Coronary artery (tissue), 2 donors: Measurements from ENCODE around the gene ALDH3B2.
"Not testable (repeated sequence)": the region's sequence is repeated elsewhere in the genome, so short reads cannot be mapped to it uniquely, and the experiment has no call there.

Experiments
- DNase-seq: peaks from one replicate; pipeline ENCODE4 v3.0.0-alpha.2; 2017; ENCODE audit warnings: low spot score
- H3K27ac ChIP-seq, 2 donors: fragments of 200-600 bp; sonication (generic); one replicate each; pipeline ENCODE4 v1.5.1; 2016 to 2019
- H3K4me3 ChIP-seq: fragments of 200-600 bp; sonication (generic); 2 replicates; pipeline ENCODE4 v1.5.1; 2016; ENCODE audit warnings: mild to moderate bottlenecking, moderate library complexity
- TF ChIP-seq, protein P1 (sequence below): fragments of 200-600 bp; sonication (generic); IDR thresholded peaks from one replicate; pipeline ENCODE4 v1.5.1; 2019; ENCODE audit warnings: antibody characterized with exemption

The ALDH3B2 gene

DNA sequence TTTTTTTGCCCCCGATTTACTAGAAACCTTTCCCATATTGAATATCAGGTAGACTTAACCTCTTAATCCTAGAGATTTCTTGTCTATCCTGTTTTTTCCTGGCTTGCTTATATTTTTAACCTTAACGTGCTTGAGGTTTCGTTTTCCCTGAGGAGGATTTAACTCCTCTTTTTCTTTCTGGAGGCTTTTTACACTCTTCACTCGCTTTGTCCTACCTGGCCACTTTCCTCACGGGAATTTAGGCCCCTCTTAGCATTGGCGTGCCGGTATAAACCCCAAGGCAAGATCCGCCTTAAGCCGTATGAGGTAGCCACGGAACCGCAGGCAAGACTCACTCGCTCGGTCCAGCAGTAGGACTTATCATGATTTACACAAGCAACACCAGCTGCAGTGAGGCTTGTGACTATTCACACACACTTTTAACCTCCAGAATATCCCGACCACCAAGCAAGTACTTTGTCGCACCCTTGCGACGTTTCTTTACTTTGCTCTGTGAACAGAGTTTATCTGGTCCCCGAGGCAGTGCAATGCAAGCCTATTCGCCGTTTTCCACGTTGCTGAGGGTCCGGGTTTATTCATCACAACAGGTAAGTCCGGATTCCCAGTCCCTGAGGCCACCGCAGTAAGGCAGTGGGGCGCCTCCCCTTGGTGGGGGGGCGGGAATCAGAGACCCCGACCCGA is 20.6 kb upstream of the ALDH3B2 start:
- TF ChIP-seq, protein P1, sequence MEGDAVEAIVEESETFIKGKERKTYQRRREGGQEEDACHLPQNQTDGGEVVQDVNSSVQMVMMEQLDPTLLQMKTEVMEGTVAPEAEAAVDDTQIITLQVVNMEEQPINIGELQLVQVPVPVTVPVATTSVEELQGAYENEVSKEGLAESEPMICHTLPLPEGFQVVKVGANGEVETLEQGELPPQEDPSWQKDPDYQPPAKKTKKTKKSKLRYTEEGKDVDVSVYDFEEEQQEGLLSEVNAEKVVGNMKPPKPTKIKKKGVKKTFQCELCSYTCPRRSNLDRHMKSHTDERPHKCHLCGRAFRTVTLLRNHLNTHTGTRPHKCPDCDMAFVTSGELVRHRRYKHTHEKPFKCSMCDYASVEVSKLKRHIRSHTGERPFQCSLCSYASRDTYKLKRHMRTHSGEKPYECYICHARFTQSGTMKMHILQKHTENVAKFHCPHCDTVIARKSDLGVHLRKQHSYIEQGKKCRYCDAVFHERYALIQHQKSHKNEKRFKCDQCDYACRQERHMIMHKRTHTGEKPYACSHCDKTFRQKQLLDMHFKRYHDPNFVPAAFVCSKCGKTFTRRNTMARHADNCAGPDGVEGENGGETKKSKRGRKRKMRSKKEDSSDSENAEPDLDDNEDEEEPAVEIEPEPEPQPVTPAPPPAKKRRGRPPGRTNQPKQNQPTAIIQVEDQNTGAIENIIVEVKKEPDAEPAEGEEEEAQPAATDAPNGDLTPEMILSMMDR, result no peak
- no peak for DNase-seq
- Histone ChIP-seq H3K4me3 (no peak overlapping the region), H3K27ac (no peak overlapping the region)

DNA sequence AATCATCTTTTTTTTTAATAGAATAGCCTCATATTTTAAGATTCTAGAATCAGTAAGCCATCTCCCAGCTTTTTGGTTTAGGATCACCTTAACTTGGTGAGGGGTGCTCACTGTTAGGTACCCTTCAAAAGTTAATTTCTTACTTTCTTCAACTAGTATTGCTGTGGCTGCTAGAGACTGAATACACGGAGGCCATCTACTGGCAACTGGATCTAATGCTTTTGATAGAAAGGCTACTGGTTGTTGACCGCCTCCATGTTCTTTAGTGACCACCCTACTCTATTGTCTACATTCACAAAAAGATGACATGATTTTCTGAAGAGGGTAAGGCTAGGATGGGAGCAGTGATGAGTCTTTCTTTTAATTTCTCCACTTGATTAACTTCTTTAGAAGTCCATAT is 16.7 kb upstream of the ALDH3B2 start:
- Histone ChIP-seq H3K27ac (no peak overlapping the region), H3K4me3 (no peak overlapping the region)
- no peak for DNase-seq
- TF ChIP-seq, protein P1, result no peak

DNA sequence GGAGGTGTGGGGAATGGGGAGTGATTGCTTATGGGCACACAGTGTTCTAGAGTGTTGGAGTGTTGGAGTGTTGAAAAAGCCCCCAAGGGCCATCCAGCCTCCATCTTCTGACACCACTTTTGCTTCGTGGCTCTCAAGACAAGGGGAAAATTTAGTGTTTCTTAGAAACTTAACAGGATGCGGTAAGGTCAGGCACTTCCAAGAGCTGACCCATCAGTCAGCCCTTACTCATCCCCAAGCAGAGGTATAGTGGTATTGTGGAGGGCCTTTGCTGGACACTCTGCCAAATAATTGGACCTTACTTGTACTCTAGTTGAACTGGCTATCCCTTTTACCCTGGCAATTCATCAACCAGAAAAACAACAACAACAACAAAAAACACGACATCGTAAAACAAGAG is 14.8 kb upstream of the ALDH3B2 start:
- DNase-seq, result no peak
- TF ChIP-seq, protein P1, result no peak
- H3K27ac ChIP-seq, result no peak overlapping the region
- no peak overlapping the region for H3K4me3 ChIP-seq

DNA sequence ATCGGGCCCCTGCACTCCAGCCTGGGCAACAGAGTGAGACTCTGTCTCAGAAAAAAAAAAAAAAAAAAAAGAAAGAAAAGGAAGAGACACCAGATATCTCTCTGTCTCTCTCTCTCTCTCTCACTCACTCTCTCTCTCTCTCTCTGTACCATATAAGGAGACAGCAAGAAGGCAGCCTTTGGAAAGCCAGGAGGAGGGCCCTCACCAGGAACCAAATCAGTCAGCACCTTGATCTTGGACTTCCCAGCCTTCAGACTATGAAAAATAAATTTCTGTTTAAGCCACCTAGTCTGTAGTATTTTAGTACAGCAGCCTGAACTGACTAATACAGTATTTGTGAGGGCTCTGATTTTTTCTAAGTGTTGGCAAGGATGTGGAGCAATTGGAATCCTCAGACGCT is 13.6 kb upstream of the ALDH3B2 start:
- no peak for DNase-seq
- Histone ChIP-seq H3K27ac (no peak overlapping the region), H3K4me3 (no peak overlapping the region)
- TF ChIP-seq, protein P1, result no peak

DNA sequence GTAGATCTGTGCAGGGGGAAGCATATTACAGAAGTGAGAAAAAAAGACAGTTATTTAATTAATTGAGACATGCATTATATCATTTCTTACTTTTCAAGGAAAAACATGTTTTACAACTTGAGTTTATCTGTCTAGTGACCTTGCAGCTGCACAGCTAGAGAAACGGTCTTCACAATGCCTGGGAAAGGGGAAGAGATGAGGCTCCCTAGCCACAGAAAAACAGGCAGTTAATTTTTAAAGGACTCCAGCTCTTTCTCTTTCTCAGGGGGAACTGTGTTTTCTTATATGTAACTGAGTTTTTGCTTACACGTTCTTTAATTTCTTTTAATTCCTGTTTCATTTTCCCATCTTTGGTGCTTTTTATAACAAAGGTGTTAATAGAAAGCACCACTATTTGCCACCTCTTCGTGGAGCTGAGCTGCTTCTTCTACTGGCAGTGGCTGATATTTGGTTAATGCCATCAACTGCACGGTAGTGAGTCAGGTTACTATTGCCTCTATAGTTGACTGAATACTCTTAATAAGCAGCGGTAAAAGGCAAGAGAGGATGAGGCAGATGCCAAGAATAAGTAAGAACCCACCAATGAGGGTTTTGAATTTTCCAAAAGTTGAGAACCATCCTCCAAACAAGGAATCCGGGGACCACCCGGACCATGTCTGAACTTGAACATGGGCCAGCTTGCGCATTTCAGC is 11.4 kb upstream of the ALDH3B2 start:
- not testable (repeated sequence) for H3K4me3 ChIP-seq, DNase-seq, H3K27ac ChIP-seq

DNA sequence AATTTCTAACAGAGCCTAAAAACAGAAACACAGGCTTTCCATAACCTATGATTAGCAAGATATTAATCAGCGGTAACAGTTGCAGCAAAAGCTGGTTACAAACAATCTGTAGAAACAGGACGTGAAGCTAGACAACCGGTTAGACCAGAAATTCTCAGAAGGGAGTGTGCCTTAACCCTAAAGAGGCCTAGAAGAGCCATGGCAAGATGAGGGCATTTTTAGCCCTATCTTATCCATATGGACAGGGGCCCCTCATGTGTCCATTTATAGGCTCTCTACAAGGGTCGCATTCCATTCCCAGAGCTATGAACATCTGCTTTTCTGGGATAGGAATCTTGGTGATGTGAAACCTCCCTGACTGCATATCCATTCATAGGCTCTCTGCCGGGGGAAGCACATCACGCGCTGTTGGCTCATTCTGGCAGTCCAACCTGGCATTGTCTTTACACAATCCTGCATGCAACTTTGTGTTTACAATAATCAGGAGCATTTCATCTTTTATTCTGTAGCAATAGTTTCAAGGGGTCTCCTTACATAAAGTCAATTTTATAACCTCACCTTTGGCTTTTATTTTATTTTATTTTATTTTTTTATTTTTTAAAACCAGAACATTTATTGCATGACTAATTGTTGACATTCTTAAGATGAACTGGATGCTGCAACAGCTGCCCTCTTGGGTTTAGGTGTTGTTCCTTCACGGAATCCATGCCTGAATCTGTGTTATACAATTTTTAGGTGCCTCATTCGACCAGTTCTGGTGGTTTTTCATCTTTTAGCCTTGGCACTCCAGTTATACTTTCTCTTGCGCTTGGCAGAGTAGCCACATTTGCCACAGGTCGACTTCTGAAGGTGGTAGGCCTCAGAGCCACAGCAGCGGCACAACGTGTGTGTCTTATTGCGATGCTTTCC is 8.0 kb upstream of the ALDH3B2 start:
- not testable (repeated sequence) for H3K27ac ChIP-seq, DNase-seq, H3K4me3 ChIP-seq

DNA sequence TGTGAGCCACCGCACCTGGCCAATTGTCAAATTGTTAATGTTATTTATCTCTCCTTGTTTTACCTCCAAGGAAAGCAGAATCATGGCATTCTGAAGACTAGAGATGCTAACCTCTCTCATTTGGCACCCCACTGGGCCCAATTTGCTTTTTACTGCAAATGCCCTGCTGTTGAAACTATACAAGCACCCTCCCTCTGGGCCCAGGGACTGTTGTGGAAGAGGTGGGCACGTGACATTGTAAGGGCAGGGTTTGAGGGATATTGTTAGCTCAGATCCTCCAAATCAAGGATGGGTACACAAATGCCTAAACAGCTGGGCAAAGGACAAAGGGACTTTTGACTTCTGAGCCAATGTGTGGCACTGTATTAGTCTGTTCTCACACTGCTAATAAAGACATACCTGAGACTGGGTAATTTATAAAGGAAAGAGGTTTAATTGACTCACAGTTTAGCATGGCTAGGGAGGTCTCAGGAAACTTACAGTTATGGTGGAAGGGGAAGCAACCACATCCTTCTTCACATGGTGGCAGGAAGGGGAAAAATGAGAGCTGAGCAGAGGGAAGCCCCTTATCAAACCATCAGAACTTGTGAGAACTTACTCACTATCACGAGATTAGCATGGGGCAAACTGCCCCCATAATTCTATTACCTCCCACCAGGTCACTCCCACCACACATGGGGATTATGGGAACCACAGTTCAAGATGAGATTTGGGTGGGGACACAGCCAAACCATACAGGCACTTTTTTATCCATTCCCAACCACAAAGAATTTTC is 6.5 kb upstream of the ALDH3B2 start:
- TF ChIP-seq, protein P1, result no peak
- no peak for DNase-seq
- no peak overlapping the region for H3K4me3 ChIP-seq
- no peak overlapping the region for H3K27ac ChIP-seq
